Activated CD4-positive, alpha-beta T cell treated with anti-CD3 and anti-CD28 coated beads, Interleukin-2, amount 10 ng/mL, durations not matched to agents 24 days and 14 days (primary cell): ENCODE measurements around the gene AMH. TPM values are rescaled to one million over a fixed set of nuclear protein-coding genes. Genes with fewer than 3 reads are reported as not detected.
"Not testable (repeated sequence)": the region's sequence is repeated elsewhere in the genome, so short reads cannot be mapped to it uniquely, and the experiment has no call there.

Experiments
- DNase-seq: peaks from one replicate; pipeline ENCODE4 v3.0.0; 2022
- H3K27ac Mint-ChIP-seq: one replicate; pipeline ENCODE4 v1.8.0; 2022; ENCODE audit warnings: mild to moderate bottlenecking, mixed read lengths
- H3K27me3 Mint-ChIP-seq: one replicate; pipeline ENCODE4 v1.8.0; 2022; ENCODE audit warnings: mixed read lengths
- H3K36me3 Mint-ChIP-seq: one replicate; pipeline ENCODE4 v1.8.0; 2022; ENCODE audit warnings: low read depth, mild to moderate bottlenecking, mixed read lengths
- H3K4me1 Mint-ChIP-seq: one replicate; pipeline ENCODE4 v1.8.0; 2021; ENCODE audit warnings: mixed read lengths
- H3K4me3 Mint-ChIP-seq: one replicate; pipeline ENCODE4 v1.8.0; 2022; ENCODE audit warnings: mild to moderate bottlenecking, moderate library complexity, mixed read lengths
- H3K9me3 Mint-ChIP-seq: one replicate; pipeline ENCODE4 v1.8.0; 2021; ENCODE audit warnings: mixed read lengths
- intact Hi-C: fragments of 100-400 bp; cut with micrococcal nuclease; formaldehyde crosslinking; loops from one replicate; pipeline ENCODE4 v1.15.1; 2023
- total RNA-seq: library from RNA; stranded (reverse); gene quantifications from 2 replicates; pipeline ENCODE4 v1.2.3, GENCODE V29; 2022

Gene AMH
- total RNA-seq, 1 donor from 2014 or later, result 4.0 TPM

DNA sequence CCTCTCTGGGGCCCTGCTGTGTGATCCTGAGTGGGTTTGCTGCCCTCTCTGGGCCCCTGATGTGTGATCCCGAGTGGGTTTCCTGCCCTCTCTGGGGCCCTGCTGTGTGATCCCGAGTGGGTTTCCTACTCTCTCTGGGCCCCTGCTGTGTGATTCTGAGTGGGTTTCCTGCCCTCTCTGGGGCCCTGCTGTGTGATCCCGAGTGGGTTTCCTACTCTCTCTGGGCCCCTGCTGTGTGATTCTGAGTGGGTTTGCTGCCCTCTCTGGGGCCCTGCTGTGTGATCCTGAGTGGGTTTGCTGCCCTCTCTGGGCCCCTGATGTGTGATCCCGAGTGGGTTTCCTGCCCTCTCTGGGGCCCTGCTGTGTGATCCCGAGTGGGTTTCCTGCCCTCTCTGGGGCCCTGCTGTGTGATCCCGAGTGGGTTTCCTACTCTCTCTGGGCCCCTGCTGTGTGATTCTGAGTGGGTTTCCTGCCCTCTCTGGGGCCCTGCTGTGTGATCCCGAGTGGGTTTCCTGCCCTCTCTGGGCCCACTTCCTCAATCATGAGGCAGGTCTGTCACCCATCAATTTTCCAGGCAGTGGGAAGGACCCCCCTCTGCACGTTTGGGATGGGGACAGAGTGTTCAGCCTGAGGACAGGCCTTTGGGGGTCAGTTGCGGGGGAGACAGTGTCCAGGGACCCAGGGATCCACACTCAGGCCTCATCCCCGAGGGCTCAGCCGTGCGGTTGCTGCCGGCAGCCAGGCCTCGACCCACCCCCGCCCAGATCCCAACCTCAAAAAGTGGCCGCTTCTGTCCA is 32.3 kb downstream of the AMH start:
- H3K4me3 Mint-ChIP-seq, result peak overlapping the region; percentile 73
- H3K27me3 Mint-ChIP-seq, H3K36me3 Mint-ChIP-seq, H3K27ac Mint-ChIP-seq, intact Hi-C loops, H3K9me3 Mint-ChIP-seq, DNase-seq: not testable (repeated sequence)
- peaks cover 11% of the 10 kb centered on the region for H3K4me1 Mint-ChIP-seq

- peak; percentile 84 for DNase-seq
- Mint-ChIP-seq H3K27ac (peak within 1 kb of the TSS; percentile 62), H3K4me3 (peak within 1 kb of the TSS; percentile 73), H3K4me1 (peaks cover 9% of the 10 kb centered on the region), H3K36me3 (no peaks in the 10 kb centered on the region), H3K9me3 (no peaks in the 10 kb centered on the region), H3K27me3 (peaks cover 2% of the 10 kb centered on the region)
- intact Hi-C loops, result no loop called here
These were observed 33.1 kb downstream of the AMH start, which contains the start of gene PEAK3 for GRCh38 chr19:2282062-2282861. PEAK3 (minus strand) TSS chr19:2282175; CDS start chr19:2280931, 1,244 bp downstream.

DNA sequence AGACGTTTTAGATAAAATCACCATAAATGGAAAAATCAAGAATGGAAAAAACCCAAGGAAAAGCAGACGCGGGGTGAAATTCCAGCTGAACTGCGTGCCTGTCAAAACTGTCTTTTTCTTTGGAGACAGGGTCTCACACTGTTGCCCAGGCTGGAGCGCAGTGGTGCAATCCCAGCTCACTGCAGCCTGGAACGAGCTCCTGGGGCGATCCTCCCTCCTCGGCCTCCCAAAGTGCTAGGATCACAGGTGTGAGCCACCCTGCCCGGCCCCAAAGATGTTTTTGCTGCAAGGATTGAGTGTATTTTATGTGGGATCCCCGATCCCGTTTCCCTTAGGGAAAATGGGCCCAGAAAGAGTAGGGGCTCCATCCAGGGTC is 33.7 kb downstream of the AMH start:
- Mint-ChIP-seq H3K36me3 (no peaks in the 10 kb centered on the region), H3K27me3 (peaks cover 2% of the 10 kb centered on the region), H3K4me1 (peaks cover 7% of the 10 kb centered on the region), H3K27ac (no peak overlapping the region), H3K9me3 (no peaks in the 10 kb centered on the region), H3K4me3 (peak overlapping the region; percentile 38)
- DNase-seq, result no peak
- intact Hi-C loops, result no loop called here

- Mint-ChIP-seq H3K27ac (no peak overlapping the region), H3K4me1 (peaks cover 18% of the 10 kb centered on the region), H3K4me3 (no peak overlapping the region), H3K27me3 (peaks cover 2% of the 10 kb centered on the region), H3K36me3 (peaks cover 2% of the 10 kb centered on the region), H3K9me3 (no peaks in the 10 kb centered on the region)
- no peak for DNase-seq
- intact Hi-C loops, result no loop called here
These were observed 34.8 kb downstream of the AMH start for GRCh38 chr19:2283835-2284507.

- Mint-ChIP-seq H3K4me3 (no peak overlapping the region), H3K4me1 (peaks cover 26% of the 10 kb centered on the region), H3K27ac (no peak overlapping the region), H3K27me3 (peaks cover 2% of the 10 kb centered on the region), H3K36me3 (peaks cover 2% of the 10 kb centered on the region), H3K9me3 (no peaks in the 10 kb centered on the region)
- no peak for DNase-seq
- intact Hi-C loops, result loop anchor here (5.0 kb wide), 1 partner anchor 41 kb away; the partner anchor contains the start of genes LSM7 and SPPL2B
These were observed 37.4 kb downstream of the AMH start for GRCh38 chr19:2286402-2287140.

GRCh38 chr19:2287585-2288337 is 38.6 kb downstream of the AMH start:
- DNase-seq, result no peak
- Mint-ChIP-seq H3K27me3 (peaks cover under 1% of the 10 kb centered on the region), H3K4me1 (peaks cover 19% of the 10 kb centered on the region), H3K4me3 (no peak overlapping the region), H3K9me3 (no peaks in the 10 kb centered on the region), H3K27ac (peak overlapping the region; percentile 90), H3K36me3 (peaks cover 5% of the 10 kb centered on the region)
- intact Hi-C loops, result loop anchor here (5.0 kb wide), 1 partner anchor 40 kb away; the partner anchor contains the start of genes LSM7 and SPPL2B

DNA sequence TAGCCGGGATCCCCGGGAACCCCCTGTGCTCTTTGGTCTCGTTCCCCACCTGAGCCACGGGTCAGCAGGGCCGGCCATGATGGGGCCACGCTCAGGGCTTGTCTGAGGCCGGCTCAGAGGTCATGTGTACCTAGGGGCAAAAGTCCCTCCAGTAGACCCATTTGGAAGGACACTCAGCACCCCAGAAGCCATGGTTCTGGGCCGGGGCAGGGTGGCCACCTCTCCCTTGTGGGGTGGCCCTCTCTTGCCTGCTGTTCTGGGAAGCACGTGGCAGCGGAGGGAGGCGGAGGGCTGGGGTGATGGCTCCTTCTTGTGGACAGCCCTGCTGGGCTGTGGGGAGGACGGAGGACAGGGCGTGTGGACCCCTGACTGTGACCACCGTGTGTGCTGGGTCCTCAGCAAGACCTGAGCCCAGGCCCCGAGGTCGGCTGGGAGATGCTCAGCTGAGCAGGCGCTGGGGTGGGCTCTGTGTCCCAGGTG is 39.3 kb downstream of the AMH start:
- Mint-ChIP-seq H3K9me3 (no peaks in the 10 kb centered on the region), H3K4me1 (peaks cover 20% of the 10 kb centered on the region), H3K4me3 (peak overlapping the region; percentile 85), H3K27me3 (no peaks in the 10 kb centered on the region), H3K36me3 (peaks cover 8% of the 10 kb centered on the region), H3K27ac (peak overlapping the region; percentile 90)
- intact Hi-C loops, result loop anchor here (5.0 kb wide), 1 partner anchor 39 kb away; the partner anchor contains the start of genes LSM7 and SPPL2B
- no peak for DNase-seq

GRCh38 chr19:2288818-2289713 is 39.9 kb downstream of the AMH start:
- intact Hi-C loops, result loop anchor here (5.0 kb wide), 1 partner anchor 38 kb away; the partner anchor contains the start of genes LSM7 and SPPL2B
- Mint-ChIP-seq H3K36me3 (peaks cover 12% of the 10 kb centered on the region), H3K27ac (peak overlapping the region; percentile 90), H3K27me3 (no peaks in the 10 kb centered on the region), H3K4me3 (peak overlapping the region; percentile 85), H3K9me3 (no peaks in the 10 kb centered on the region), H3K4me1 (peaks cover 22% of the 10 kb centered on the region)
- no peak for DNase-seq

- intact Hi-C loops, result loop anchor here (5.0 kb wide), 1 partner anchor 37 kb away; the partner anchor contains the start of genes LSM7 and SPPL2B
- Mint-ChIP-seq H3K36me3 (peaks cover 13% of the 10 kb centered on the region), H3K27me3 (no peaks in the 10 kb centered on the region), H3K4me1 (peaks cover 23% of the 10 kb centered on the region), H3K9me3 (no peaks in the 10 kb centered on the region), H3K27ac (peak overlapping the region; percentile 90), H3K4me3 (peak overlapping the region; percentile 85)
- DNase-seq, result peak; percentile 92
These were observed 40.8 kb downstream of the AMH start for GRCh38 chr19:2289714-2290435.

DNA sequence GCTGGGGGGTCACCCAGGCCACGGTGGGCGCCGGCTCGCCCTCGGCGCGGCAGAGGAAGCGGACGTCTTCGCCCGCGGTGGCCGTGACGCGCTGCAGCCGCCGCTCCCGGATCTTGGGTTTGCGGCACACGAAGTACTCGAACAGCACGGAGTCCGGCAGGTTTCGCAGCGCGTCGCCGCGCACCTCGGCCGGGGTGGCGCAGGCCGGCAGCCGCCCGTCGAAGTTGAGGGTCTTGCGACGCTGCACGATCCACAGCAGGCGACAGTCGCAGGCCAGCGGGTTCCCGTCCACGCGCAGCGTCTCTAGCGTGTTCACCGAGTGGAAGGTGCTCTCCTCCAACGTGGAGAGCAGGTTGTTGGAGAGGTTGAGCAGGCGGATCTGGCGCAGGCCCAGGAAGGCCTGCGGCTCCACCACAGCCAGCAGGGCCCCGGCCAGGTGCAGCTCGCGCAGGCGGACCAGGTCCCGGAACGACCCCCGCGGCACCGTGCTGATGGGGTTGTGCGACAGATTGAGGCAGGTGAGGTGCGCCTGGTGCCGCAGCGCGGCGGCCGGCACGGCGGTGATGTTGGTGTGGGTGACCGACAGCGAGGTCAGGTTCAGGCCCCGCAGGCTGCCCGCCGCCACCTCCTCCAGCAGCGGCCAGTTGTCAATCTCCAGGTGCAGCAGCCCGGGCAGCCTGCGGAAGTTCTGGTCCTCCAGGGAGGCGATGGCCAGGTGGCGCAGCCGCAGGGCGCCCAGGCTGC is 41.5 kb downstream of the AMH start:
- no peaks in the 10 kb centered on the region for H3K9me3 Mint-ChIP-seq
- H3K27ac Mint-ChIP-seq, result peak overlapping the region; percentile 65
- intact Hi-C loops, result no loop called here
- peaks cover 25% of the 10 kb centered on the region for H3K4me1 Mint-ChIP-seq
- no peaks in the 10 kb centered on the region for H3K27me3 Mint-ChIP-seq
- DNase-seq, result peak; percentile 80
- H3K36me3 Mint-ChIP-seq, result peaks cover 15% of the 10 kb centered on the region
- H3K4me3 Mint-ChIP-seq, result peak overlapping the region; percentile 85
